Fibroblast of lung (primary cell): ENCODE data around the gene SLC7A14. TPM values are rescaled to one million over a fixed set of nuclear protein-coding genes. Genes with fewer than 3 reads are reported as not detected.

ENCODE experiments used
- DNase-seq, 2 donors: peaks; one replicate each; pipeline versions ENCODE4 v3.0.0 to v3.0.0-alpha.2; 2010; ENCODE audit warnings: low read depth in 2 of 2
- H2AFZ ChIP-seq: 2 replicates; pipeline ENCODE4 v1.5.1; 2012; ENCODE audit warnings: low read length, control low read depth, inconsistent platforms
- H3K27ac ChIP-seq: 2 replicates; pipeline ENCODE4 v1.5.1; 2011; ENCODE audit warnings: low read length, control low read depth; ENCODE audit not compliant: insufficient read depth
- H3K27me3 ChIP-seq: 2 replicates; pipeline ENCODE4 v1.5.1; 2011; ENCODE audit warnings: mild to moderate bottlenecking, low read length; ENCODE audit not compliant: control insufficient read depth, insufficient read depth
- H3K36me3 ChIP-seq: 2 replicates; pipeline ENCODE4 v1.5.1; 2011; ENCODE audit warnings: low read length; ENCODE audit not compliant: control insufficient read depth, insufficient read depth
- H3K4me1 ChIP-seq: 2 replicates; pipeline ENCODE4 v1.5.1; 2011; ENCODE audit warnings: low read length; ENCODE audit not compliant: control insufficient read depth, insufficient read depth; ENCODE audit errors: extremely low read depth
- H3K4me2 ChIP-seq: 2 replicates; pipeline ENCODE4 v1.5.1; 2011; ENCODE audit warnings: low read length, control low read depth; ENCODE audit not compliant: insufficient read depth; ENCODE audit errors: extremely low read depth
- H3K4me3 ChIP-seq, 4 experiments: fragments of 200-600 bp in 1 of 4; sonication (generic) in 1 of 4; replicated peaks in 1 of 4; 2 replicates each; pipeline ENCODE4 v1.5.1; 2011 to 2016; ENCODE audit warnings: low read length in 4 of 4, low read depth in 3 of 4, mild to moderate bottlenecking in 3 of 4, control low read depth in 2 of 4, inconsistent platforms in 1 of 4, mixed read lengths in 1 of 4; ENCODE audit not compliant: insufficient read depth in 1 of 4; ENCODE audit errors: control extremely low read depth in 1 of 4
- H3K79me2 ChIP-seq: 2 replicates; pipeline ENCODE4 v1.5.1; 2012; ENCODE audit warnings: mild to moderate bottlenecking, low read length, inconsistent platforms; ENCODE audit not compliant: control insufficient read depth, insufficient read depth
- H3K9ac ChIP-seq: 2 replicates; pipeline ENCODE4 v1.5.1; 2011; ENCODE audit warnings: mild to moderate bottlenecking, low read length, control low read depth; ENCODE audit not compliant: insufficient read depth
- H3K9me3 ChIP-seq: 2 replicates; pipeline ENCODE4 v1.5.1; 2012; ENCODE audit warnings: low read depth, low read length; ENCODE audit not compliant: control insufficient read depth, insufficient read depth
- H4K20me1 ChIP-seq: 2 replicates; pipeline ENCODE4 v1.5.1; 2011; ENCODE audit warnings: low read length; ENCODE audit not compliant: control insufficient read depth, insufficient read depth; ENCODE audit errors: extremely low read depth
- EZH2 ChIP-seq: IDR thresholded peaks from 2 replicates; pipeline ENCODE4 v1.5.1; 2012; ENCODE audit warnings: low read length, control low read depth, mild to moderate bottlenecking; ENCODE audit errors: missing control alignments
- polyA plus RNA-seq, 2 donors: library from polyadenylated mRNA; depleted of rRNA in 1 of 2; stranded (reverse) in 1 of 2; unstranded in 1 of 2; fragments of >200 nt; gene quantifications; 2 replicates each; pipeline ENCODE4 v1.2.1, GENCODE V29; 2011 to 2012; ENCODE audit warnings: missing spikeins in 1 of 2
- total RNA-seq: library from RNA; depleted of rRNA; stranded (reverse); fragments of >200 nt; gene quantifications from 2 replicates; pipeline ENCODE4 v1.2.1, GENCODE V29; 2014
- TF ChIP-seq, protein P1 (sequence below), 2 donors: IDR thresholded peaks in 1 of 2; conservative IDR thresholded peaks in 1 of 2; 1 replicate in 1 of 2; 2 replicates in 1 of 2; pipeline ENCODE4 v1.5.1; 2011 to 2012; ENCODE audit warnings: low read length in 2 of 2, control low read depth in 1 of 2, inconsistent platforms in 1 of 2, low read depth in 1 of 2, mild to moderate bottlenecking in 1 of 2

SLC7A14 gene
- total and polyA plus RNA-seq, 2 donors (not counting 1 experiment from before 2014, with no cell fraction given): 1.3 to 3.4 TPM

DNA sequence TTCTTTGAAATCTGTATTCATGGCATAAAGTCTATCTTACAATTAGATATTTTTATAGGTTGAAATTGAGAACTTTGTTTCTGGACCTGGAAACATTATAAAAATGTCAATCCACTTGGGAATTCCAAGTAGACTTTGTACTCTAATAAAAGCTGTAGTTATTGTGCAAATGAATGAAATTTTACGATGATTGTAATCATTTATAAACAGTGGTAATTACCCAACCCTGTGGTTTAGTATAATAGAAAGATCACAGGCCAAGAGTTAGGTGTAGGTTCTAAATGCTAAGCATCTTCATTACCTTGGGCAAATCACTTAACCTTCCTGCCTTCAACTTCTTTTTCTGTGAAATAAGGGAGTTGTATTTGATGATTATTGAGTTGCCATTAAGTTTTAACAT is 13.2 kb upstream of the SLC7A14 start:
- H3K9ac ChIP-seq: no peak overlapping the region
- H3K79me2 ChIP-seq: no peaks in the 10 kb centered on the region
- H3K27ac ChIP-seq: no peak overlapping the region
- no peak overlapping the region for H2AFZ ChIP-seq
- no peaks in the 10 kb centered on the region for H3K36me3 ChIP-seq
- TF ChIP-seq, protein P1, sequence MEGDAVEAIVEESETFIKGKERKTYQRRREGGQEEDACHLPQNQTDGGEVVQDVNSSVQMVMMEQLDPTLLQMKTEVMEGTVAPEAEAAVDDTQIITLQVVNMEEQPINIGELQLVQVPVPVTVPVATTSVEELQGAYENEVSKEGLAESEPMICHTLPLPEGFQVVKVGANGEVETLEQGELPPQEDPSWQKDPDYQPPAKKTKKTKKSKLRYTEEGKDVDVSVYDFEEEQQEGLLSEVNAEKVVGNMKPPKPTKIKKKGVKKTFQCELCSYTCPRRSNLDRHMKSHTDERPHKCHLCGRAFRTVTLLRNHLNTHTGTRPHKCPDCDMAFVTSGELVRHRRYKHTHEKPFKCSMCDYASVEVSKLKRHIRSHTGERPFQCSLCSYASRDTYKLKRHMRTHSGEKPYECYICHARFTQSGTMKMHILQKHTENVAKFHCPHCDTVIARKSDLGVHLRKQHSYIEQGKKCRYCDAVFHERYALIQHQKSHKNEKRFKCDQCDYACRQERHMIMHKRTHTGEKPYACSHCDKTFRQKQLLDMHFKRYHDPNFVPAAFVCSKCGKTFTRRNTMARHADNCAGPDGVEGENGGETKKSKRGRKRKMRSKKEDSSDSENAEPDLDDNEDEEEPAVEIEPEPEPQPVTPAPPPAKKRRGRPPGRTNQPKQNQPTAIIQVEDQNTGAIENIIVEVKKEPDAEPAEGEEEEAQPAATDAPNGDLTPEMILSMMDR (conservative IDR thresholded peaks at IDR 0.05 in 1 of 2, IDR thresholded peaks at IDR 0.05 in 1 of 2; ENCODE audit: low read depth in 1 of 2, low read length in 2 of 2): no peak
- TF ChIP-seq EZH2: no peak
- H3K27me3 ChIP-seq: no peaks in the 10 kb centered on the region
- no peaks in the 10 kb centered on the region for H4K20me1 ChIP-seq
- no peak overlapping the region for H3K4me2 ChIP-seq
- no peak overlapping the region for H3K4me3 ChIP-seq
- H3K4me1 ChIP-seq: no peaks in the 10 kb centered on the region
- no peak for DNase-seq
- H3K9me3 ChIP-seq: no peaks in the 10 kb centered on the region

DNA sequence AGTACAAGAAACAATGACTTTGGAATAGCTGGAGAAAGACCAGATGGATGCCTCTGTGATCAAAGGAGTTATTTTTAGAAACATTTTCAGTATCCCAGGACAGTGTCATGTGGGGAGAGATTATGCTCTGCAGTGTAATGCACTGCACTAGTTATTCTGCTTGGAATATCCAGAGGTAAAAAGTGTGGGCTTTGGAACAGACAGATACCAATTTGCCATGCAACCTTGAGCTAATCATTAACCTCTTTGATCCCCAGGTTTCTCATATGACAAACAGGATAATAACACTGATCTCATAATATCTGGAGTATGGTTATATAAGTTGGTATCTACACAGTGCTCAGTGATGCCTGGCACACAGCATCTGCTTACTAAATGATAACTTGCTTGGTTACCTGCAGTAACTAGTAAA is 12.2 kb upstream of the SLC7A14 start:
- Histone ChIP-seq H3K79me2 (no peaks in the 10 kb centered on the region), H3K9me3 (no peaks in the 10 kb centered on the region), H3K27ac (no peak overlapping the region), H3K27me3 (no peaks in the 10 kb centered on the region), H4K20me1 (no peaks in the 10 kb centered on the region), H3K9ac (no peak overlapping the region), H3K4me3 (no peak overlapping the region), H3K36me3 (no peaks in the 10 kb centered on the region), H2AFZ (no peak overlapping the region), H3K4me1 (no peaks in the 10 kb centered on the region), H3K4me2 (no peak overlapping the region)
- no peak for DNase-seq
- TF ChIP-seq EZH2: no peak
- TF ChIP-seq, protein P1 (conservative IDR thresholded peaks at IDR 0.05 in 1 of 2, IDR thresholded peaks at IDR 0.05 in 1 of 2; ENCODE audit: low read depth in 1 of 2, low read length in 2 of 2): no peak

DNA sequence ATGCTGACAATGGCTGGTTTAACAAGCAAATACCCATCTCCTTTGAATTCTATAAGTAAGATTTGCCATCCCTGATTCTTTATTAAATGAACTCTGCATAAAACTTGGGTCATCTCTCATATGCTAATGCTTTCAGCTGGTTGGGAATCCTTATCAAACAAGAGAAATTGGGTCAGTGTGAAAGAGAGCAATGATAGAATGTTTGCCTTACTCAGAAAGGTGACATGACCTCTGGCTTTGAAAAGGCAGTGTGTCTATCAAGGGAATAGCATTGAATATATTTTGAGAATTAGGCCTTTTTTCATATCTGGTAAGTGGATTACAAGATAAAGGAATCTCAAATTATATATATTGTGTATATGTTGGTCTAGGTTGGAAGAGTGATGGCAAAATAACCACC is 8.7 kb upstream of the SLC7A14 start:
- Histone ChIP-seq H3K27me3 (no peaks in the 10 kb centered on the region), H3K27ac (no peak overlapping the region), H3K9me3 (no peaks in the 10 kb centered on the region), H3K9ac (no peak overlapping the region), H3K4me3 (no peak overlapping the region), H3K4me1 (no peaks in the 10 kb centered on the region), H4K20me1 (no peaks in the 10 kb centered on the region), H2AFZ (no peak overlapping the region), H3K4me2 (no peak overlapping the region), H3K36me3 (no peaks in the 10 kb centered on the region), H3K79me2 (no peaks in the 10 kb centered on the region)
- no peak for DNase-seq
- no peak for TF ChIP-seq EZH2
- TF ChIP-seq, protein P1 (conservative IDR thresholded peaks at IDR 0.05 in 1 of 2, IDR thresholded peaks at IDR 0.05 in 1 of 2; ENCODE audit: low read depth in 1 of 2, low read length in 2 of 2): no peak
